ENCODE measurements around the gene COL4A1.

COL4A1 gene

GRCh38 chr13:110152351-110152750, 154.6 kb downstream of the COL4A1 start:
- no peak overlapping the region for H3K4me3 ChIP-seq (replicated peaks in 1 of 2; ENCODE audit: low read depth in 2 of 2, low read length in 2 of 2)
- DNase-seq (ENCODE audit: low read depth in 2 of 2): no peak
- TF ChIP-seq CTCF (IDR thresholded peaks at IDR 0.05; ENCODE audit: low read depth, low read length): no peak

GRCh38 chr13:110151462-110151861, 155.5 kb downstream of the COL4A1 start:
- DNase-seq (ENCODE audit: low read depth in 2 of 2): no peak
- no peak for TF ChIP-seq CTCF (IDR thresholded peaks at IDR 0.05; ENCODE audit: low read depth, low read length)
- H3K4me3 ChIP-seq (replicated peaks in 1 of 2; ENCODE audit: low read depth in 2 of 2, low read length in 2 of 2): no peak overlapping the region

GRCh38 chr13:110150384-110151101, 156.4 kb downstream of the COL4A1 start:
- peak in 1 of 2 donors; percentile 32 for DNase-seq (ENCODE audit: low read depth in 2 of 2)
- no peak overlapping the region for H3K4me3 ChIP-seq (replicated peaks in 1 of 2; ENCODE audit: low read depth in 2 of 2, low read length in 2 of 2)
- TF ChIP-seq CTCF (IDR thresholded peaks at IDR 0.05; ENCODE audit: low read depth, low read length): no peak

GRCh38 chr13:110149036-110149435, 157.9 kb downstream of the COL4A1 start:
- no peak overlapping the region for H3K4me3 ChIP-seq (replicated peaks in 1 of 2; ENCODE audit: low read depth in 2 of 2, low read length in 2 of 2)
- DNase-seq (ENCODE audit: low read depth in 2 of 2): no peak
- TF ChIP-seq CTCF (IDR thresholded peaks at IDR 0.05; ENCODE audit: low read depth, low read length): no peak

GRCh38 chr13:110140099-110140498, 166.9 kb downstream of the COL4A1 start:
- no peak overlapping the region for H3K4me3 ChIP-seq (replicated peaks in 1 of 2; ENCODE audit: low read depth in 2 of 2, low read length in 2 of 2)
- no peak for DNase-seq (ENCODE audit: low read depth in 2 of 2)
- no peak for TF ChIP-seq CTCF (IDR thresholded peaks at IDR 0.05; ENCODE audit: low read depth, low read length)

GRCh38 chr13:110138700-110139036, 168.3 kb downstream of the COL4A1 start:
- peak overlapping the region; percentile 54 to 66 for H3K4me3 ChIP-seq (replicated peaks in 1 of 2; ENCODE audit: low read depth in 2 of 2, low read length in 2 of 2)
- no peak for DNase-seq (ENCODE audit: low read depth in 2 of 2)
- no peak for TF ChIP-seq CTCF (IDR thresholded peaks at IDR 0.05; ENCODE audit: low read depth, low read length)
